Measurements from ENCODE around the gene FKBP4.

- TF ChIP-seq CTCF (IDR thresholded peaks at IDR 0.05), result no peak
- no peak for TF ChIP-seq EZH2phosphoT487 (IDR thresholded peaks at IDR 0.05)
- no peak for TF ChIP-seq EZH2 (IDR thresholded peaks at IDR 0.05)
Measured at GRCh38 chr12:2825132-2825531, 30.4 kb downstream of the FKBP4 start.
